GM10847 (cell line): ENCODE results near the gene FAM229A.

ENCODE experiments used
- POLR2A ChIP-seq: IDR thresholded peaks from 2 replicates; pipeline ENCODE4 v1.6.1; 2011; ENCODE audit not compliant: insufficient read length; ENCODE audit errors: extremely low read depth

The FAM229A gene

DNA sequence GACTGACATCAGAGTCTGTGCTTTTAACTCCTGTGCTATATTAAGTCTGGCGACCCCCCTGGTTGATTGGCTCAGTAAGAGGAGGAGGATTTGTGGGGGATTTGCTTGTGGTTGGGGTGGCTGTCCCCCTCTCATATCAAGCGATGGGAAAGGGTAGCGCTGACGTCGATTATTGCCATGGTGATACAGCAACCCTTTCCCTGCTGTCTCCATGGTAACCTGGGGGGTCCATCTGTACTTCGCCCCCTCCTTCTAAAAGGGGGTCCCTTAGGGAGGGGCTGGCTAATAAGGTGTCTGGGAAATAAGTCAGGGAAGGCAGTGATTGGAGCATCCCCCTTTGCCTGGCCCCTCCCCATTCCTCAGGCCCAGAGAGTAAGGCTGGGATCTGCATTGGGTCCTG lies 4.7 kb downstream of the FAM229A start:
- no peak for TF ChIP-seq POLR2A

DNA sequence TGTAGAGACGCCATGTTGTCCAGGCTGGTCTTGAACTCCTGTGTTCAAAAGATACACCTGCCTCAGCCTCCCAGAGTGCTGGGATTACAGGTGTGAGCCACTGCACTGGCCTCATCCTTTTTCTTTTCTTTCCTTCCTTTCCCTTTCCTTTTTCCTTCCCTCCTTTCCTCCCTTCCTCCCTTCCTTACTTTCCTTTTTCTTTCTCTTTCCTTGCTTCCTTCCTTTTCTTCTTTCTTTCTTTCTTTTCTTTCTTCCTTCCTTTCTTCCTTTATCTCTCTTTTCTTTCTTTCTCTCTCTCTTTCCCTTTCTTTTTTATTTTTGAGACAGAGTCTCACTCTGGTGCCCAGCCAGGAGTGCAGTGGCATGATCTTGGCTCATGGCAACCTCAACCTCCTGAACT lies 5.8 kb downstream of the FAM229A start:
- no peak for TF ChIP-seq POLR2A

DNA sequence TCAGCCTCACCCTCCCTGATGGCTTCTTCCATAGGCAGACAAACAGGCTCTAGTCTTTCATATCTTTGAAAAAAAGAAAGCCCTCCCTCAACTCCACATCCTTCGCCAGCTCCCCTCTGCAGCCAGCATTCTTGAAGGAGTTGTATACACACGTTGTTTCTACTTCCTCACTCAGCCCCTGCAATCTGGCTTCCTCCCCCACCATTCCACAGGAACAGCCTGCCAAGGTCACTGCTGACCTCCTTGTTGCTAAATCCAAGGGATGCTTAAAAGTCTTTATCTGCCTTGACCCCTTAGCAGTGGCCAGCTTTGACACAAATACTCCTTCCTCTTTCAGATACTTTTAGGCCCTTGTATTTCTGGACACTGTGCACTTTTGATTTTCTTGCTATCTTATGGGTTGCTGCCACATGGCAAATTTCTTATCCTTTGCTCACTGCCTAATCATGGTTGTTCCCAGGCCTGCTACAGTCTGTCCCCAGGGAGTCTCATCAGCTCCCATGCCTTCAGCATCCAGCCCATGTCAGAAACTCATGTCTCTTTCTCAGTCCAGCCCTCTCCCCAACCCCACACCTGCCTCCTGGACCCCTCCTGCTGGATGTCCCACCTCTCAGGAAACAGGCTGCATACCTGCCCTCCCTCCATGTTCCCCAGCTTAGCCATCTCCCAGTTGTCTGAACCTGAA lies 8.3 kb downstream of the FAM229A start:
- TF ChIP-seq POLR2A: no peak

DNA sequence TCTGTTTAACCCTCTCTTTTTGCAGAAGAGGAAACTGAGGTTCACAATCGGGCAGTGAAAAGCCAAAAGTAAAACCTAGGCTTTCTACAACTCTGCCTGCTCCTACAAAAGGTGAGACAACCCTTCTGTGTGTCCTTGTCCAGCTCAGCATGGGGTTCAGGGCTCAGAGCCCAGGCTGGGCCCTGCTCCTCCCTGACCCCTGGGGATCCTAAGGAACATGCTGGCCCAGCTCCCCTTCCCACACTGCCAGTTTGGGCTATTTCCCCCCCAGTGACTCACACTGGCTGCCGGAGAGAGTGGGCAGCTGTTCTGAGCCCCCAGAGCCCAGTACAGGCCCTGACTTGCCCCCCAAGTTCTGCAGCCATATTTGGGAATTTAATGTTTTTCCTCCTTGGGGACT lies 8.9 kb downstream of the FAM229A start:
- TF ChIP-seq POLR2A: no peak

DNA sequence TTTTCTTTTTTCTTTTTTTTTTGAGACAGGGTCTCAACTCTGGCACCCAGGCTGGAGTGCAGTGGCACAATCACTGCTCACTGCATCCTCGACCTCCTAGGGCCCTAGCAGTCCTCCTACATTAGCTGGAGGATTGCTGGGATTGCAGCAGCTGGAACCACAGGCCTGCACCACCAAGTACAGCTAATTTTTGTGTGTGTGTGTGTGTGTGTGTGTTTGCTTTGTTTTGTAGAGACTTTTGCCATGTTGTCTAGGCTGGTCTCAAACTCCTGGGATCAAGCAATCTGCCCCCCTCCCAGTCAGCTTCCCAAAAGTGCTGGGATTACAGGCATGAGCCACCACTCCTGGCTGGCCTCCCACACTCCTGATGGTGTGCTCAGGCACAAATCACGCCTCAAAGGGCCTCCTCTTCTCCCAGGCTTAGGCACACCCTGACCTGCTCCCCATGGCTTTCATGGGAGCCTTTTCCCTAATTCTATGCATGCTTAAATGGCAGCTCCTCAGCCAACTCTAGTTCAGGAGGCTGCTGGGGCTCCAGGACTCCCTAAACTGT lies 9.4 kb downstream of the FAM229A start:
- no peak for TF ChIP-seq POLR2A

DNA sequence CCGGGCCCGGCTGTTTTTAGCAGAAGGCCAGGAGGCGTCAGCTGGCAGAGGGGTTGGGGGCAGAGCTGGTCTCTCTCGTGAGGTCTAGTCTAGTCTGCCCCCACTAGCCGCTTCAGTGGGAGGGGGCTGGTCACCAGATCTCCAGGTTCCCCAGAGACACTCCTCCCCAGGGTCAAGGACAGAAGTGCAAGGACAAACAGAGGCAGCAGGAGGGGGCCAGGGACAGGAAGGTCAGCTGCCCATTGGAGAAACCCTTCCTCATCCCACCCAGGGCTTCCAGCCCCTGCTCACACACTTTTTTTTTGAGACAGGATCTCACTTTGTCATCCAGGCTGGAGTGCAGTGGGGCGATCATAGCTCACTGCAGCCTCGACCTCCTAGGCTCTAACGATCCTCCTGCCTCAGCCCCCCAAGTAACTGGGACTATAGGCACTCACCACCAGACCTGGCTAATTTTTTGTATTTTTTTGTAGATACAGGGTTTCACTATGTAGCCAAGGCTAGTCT lies 10.0 kb downstream of the FAM229A start:
- no peak for TF ChIP-seq POLR2A

DNA sequence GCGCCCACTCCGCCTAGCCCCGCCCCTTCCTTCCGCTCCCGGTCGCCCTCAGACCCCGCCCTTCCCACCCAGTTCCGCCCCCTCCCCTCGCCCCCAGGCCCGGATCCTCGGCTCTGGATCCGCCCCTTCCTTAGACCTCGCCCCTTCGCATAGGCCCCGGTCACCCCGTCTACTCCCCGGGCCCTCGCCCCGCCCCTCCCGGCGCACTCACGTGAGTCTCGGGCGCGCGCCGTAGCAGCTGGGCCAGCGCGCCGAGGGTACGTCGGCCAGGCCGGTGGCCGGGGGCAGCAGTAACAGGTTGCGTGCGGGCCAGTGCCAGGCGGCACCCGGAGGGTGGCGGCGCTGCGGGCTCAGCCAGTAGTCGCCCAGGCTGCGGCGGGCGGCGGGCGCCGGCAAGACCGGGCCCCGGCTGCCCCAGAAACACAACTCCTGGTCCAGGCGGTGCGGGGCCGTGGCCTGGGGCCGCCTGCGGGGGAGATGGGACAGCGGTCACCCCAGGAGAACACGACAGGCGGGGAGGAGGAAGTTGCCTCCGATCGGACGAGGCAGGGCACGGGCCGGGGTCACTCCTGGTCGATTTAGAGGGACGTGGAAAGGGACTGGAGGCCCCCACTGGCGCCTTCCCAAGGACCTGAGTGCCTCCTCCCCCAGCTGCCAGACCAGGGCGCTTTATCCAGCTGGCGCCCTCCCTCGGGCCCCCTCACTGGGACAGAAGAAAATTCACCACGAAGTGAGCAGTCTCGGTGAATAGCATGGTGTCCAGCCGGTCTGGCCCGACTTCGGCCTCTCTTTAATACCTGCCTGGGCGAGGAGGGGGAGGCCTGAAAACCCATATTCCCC lies 10.7 kb downstream of the FAM229A start:
- TF ChIP-seq POLR2A: peak; percentile 66

DNA sequence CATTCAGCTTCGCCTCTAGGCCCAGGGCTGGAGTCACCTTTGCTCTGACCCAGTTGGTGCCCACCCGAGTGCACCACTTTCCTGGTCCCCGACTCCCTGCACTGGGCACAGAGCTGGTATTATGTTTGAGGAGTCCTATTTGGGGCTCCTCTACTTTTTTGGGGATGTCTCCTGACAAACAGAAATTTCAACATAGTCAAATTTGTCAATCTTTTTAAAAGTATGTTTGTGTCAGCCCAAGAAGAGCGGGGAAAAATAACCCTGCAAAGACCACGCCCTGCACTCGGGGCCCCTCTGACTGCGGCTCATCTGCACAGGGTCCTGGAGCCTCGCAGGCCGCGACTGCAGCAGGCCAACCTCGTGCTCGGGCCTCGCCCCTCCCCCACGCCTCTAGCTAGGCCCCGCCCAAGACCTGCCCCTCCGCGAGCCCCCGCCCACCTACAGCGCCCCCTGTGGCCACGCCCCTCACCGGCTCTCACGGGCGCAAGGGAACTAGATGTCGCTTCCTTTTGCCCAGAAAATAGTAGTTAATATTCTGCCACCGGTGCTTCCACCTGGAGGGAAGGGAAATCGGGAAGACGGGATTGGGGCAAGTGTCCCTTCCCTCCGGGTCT lies 11.4 kb downstream of the FAM229A start:
- no peak for TF ChIP-seq POLR2A

DNA sequence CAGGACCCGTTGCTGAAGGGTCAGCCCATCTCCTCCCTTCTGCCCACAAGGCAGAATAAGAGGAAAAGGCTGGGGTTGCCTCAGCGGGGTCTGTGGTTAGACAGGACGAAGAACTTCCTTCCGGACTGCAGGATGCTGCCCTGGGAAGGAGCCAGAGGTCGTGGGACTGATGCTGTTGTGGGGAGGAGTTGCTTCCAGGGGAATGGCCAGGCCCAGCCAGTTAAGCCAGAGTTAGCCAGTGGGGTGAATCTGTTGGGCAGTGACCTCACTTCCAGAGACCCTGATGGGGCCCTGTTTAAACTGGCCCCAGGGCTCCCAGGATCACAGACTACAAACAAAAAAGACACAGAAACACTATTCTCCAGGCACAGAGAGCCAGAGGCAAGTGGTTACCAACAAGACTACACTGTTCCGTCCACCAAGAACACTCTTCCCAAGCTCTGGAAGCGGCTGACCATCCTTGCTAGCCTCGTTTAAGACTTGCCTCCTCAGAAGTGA lies 13.0 kb downstream of the FAM229A start:
- no peak for TF ChIP-seq POLR2A

DNA sequence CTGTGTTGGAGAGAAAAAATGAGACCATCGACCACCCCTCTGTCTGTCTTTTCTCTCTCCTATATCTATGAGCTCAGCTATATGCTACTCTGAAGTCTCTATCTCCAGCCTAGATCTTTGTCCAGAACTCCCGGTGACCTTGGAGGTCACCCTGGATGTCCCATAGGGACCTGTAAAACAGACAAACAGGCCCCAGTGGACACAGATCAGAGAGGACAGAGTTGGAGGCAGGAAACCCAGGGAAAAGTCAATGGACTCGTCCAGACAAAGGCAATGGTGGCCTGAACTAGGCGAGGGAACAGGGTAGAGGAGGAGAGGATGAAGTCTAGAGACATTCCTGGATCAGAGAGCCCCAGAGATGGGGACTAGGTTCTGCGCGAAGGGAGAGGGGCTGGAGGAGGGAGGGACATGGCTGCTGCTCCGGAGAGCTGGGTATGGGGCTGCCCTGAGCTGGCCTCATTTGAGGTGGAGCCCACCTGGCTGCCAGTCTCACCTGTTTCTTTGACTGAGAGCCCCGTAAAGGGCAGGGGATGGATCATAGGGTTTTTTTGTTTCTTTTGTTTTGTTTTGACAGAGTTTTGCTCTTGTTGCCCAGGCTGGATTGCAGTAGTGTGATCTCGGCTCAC lies 15.6 kb downstream of the FAM229A start:
- no peak for TF ChIP-seq POLR2A

DNA sequence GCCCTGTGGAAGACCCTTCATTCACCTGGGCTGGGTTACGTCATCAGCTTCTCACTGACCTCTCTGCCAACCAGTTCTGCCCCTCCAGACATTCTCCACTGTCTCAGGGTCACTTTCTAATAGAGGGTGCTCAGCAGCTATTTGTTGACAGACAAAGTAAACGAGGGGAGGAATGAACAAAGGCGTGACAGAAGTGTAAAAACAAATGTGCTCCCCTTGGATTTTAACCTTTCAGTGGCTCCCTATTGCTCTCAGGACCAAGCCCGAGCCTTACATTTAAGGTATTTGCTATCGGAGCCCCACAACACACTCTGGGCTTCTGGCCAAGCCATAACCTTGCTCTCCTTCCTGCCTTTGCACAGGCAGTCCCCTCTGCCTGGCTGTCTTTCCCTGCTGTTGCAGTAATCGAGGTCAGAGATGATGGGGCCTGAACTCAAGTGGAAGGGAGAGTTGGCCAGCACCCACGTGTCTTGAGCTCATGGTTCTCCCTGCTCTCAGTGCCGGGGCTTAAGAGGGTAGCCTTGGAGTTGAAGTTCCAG lies 16.9 kb downstream of the FAM229A start:
- no peak for TF ChIP-seq POLR2A

DNA sequence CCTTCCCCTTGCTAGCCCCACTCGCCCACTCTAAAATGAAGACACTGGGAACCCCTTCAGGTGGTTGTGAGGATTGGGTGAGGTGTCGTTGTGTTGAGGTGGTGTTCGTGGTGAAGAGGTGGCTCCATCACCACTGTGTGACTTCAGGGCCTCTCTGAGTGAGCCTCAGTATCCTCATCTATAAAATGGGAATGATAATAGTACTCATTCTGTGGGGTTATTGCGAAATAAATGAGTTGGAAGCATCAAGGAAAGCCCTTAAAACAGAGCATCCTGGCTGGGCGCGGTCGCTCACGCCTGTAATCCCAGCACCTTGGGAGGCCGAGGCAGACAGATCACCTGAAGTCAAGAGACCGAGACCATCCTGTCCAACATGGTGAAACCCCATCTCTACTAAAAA lies 19.6 kb downstream of the FAM229A start:
- no peak for TF ChIP-seq POLR2A

DNA sequence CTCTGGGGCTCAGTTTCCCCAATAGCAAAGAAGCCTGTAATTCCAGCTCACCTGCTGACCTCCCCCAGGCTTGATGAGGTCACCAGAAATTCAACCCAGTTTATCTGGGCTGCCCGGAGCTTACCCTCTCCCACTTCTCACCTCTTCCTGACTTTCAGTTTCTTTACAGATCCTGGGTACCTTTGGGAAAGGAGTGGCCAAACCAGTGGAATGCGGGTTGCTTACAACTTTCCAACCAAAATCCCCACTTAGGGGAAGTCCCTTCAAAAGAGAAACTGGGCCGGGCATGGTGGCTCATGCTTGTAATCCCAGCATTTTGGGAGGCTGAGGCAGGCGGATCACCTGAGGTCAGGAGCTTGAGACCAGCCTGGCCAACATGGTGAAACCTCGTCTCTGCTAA lies 20.3 kb downstream of the FAM229A start:
- no peak for TF ChIP-seq POLR2A

DNA sequence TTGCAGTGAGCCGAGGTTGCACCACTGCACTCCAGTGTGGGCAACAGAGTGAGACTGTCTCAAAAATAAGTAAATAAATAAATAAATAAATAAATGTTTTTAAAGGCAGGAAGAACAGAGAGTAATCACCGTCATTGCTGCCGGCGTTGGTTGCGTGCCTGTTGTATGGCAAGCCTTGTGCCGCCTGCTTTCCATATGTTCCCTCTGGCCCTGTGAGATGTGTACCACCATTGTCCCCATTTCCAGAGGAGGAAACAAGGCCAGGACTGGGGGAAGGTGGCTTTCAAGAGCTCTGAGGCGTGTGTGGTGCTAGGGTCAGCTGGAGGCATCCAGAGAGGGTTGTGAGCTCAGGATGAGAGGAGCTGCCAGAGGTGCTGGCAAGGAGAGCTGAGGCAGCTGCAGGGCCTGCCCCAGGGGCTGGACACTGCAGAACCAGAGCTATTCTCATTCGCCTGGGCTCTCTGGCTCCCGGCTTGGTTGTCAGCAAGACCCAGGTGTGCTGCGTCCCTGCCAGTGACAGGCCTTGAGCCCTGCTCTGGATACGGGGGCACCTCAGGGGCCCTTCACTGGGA lies 21.0 kb downstream of the FAM229A start:
- no peak for TF ChIP-seq POLR2A
